Esophagus muscularis mucosa (tissue), 4 donors: ENCODE data around the gene TYMS. TPM values are rescaled to one million over a fixed set of nuclear protein-coding genes. Genes with fewer than 3 reads are reported as not detected.

Experiments used
- DNase-seq: peaks from one replicate; pipeline ENCODE4 v3.0.0-alpha.2; 2017; ENCODE audit errors: extremely low spot score
- H3K27ac ChIP-seq, 4 donors: fragments of 200-600 bp; sonication (generic); replicated peaks in 1 of 4; 1 replicate in 3 of 4; 2 replicates in 1 of 4; pipeline ENCODE4 v1.5.1; 2016 to 2019; ENCODE audit warnings: mild to moderate bottlenecking in 1 of 4
- H3K27me3 ChIP-seq, 4 donors: fragments of 200-600 bp; sonication (generic); one replicate each; pipeline versions ENCODE4 v1.5.1 to v1.6.0; 2016 to 2019
- H3K36me3 ChIP-seq, 4 donors: fragments of 200-600 bp; sonication (generic); one replicate each; pipeline ENCODE4 v1.5.1; 2016 to 2019
- H3K4me1 ChIP-seq, 4 donors: fragments of 200-600 bp; sonication (generic); one replicate each; pipeline ENCODE4 v1.5.1; 2016 to 2019
- H3K4me3 ChIP-seq, 4 donors: fragments of 200-600 bp; sonication (generic); 1 replicate in 2 of 4; 2 replicates in 2 of 4; pipeline ENCODE4 v1.5.1; 2016 to 2019; ENCODE audit warnings: mild to moderate bottlenecking in 4 of 4, moderate library complexity in 1 of 4
- H3K9me3 ChIP-seq, 4 donors: fragments of 200-600 bp; sonication (generic); 1 replicate in 3 of 4; 2 replicates in 1 of 4; pipeline ENCODE4 v1.5.1; 2016 to 2019
- CTCF ChIP-seq, 3 experiments: fragments of 200-600 bp in 2 of 3; fragments of 450-650 bp in 1 of 3; sonication (generic) in 2 of 3; IDR thresholded peaks; one replicate each; pipeline ENCODE4 v1.5.1; 2017 to 2019; ENCODE audit warnings: antibody characterized with exemption in 3 of 3, mild to moderate bottlenecking in 2 of 3, moderate library complexity in 1 of 3
- EP300 ChIP-seq: sonication (generic); formaldehyde crosslinking; IDR thresholded peaks from one replicate; pipeline ENCODE4 v1.6.1; 2017; ENCODE audit warnings: antibody characterized with exemption
- POLR2A ChIP-seq: fragments of 450-650 bp; IDR thresholded peaks from one replicate; pipeline ENCODE4 v1.6.1; 2017; ENCODE audit warnings: antibody characterized with exemption, moderate library complexity, mild to moderate bottlenecking, low read depth
- POLR2AphosphoS5 ChIP-seq, 2 donors: sonication (generic); formaldehyde crosslinking; IDR thresholded peaks; one replicate each; pipeline ENCODE4 v1.6.1; 2017; ENCODE audit warnings: antibody characterized with exemption in 2 of 2
- WGBS: methylation state at CpG from one replicate; pipeline ENCODE4 v1.1.5; 2018; 5-methylcytosine and 5-hydroxymethylcytosine counted together
- intact Hi-C: fragments of 100-400 bp; cut with DNase I; formaldehyde crosslinking; loops from one replicate; pipeline ENCODE4 v1.15.1; 2023
- total RNA-seq, 4 donors: library from RNA; depleted of rRNA; stranded (reverse); fragments of >200 nt; gene quantifications; one replicate each; pipeline versions ENCODE4 v1.1.0 to v1.2.1, GENCODE V29; 2016

TYMS gene
- total RNA-seq, 4 donors from 2014 or later = 0.42 to 3.8 (median 2.2) TPM

GRCh38 chr18:617970-618504, 39.4 kb upstream of the TYMS start:
- Histone ChIP-seq H3K27ac (no peak overlapping the region), H3K27me3 (no peaks in the 10 kb centered on the region), H3K4me1 (peaks cover 0 to 8% (median 3%) of the 10 kb centered on the region in 4 donors), H3K4me3 (no peak overlapping the region), H3K36me3 (no peaks in the 10 kb centered on the region), H3K9me3 (no peaks in the 10 kb centered on the region)
- 66% methylated on average over 13 of the region's 13 CpGs for WGBS
- intact Hi-C loops = no loop called here
- DNase-seq = no peak
- TF ChIP-seq EP300 (no peak), POLR2AphosphoS5 (IDR thresholded peaks at IDR 0.05) (no peak), POLR2A (no peak), CTCF (IDR thresholded peaks at IDR 0.05) (no peak)

GRCh38 chr18:618618-619017, 38.8 kb upstream of the TYMS start:
- H3K36me3 ChIP-seq = no peaks in the 10 kb centered on the region
- no peak for TF ChIP-seq POLR2A
- TF ChIP-seq POLR2AphosphoS5 (IDR thresholded peaks at IDR 0.05) = no peak
- intact Hi-C loops = no loop called here
- H3K27me3 ChIP-seq = no peaks in the 10 kb centered on the region
- peaks cover 0 to 8% (median 3%) of the 10 kb centered on the region in 4 donors for H3K4me1 ChIP-seq
- no peak overlapping the region for H3K4me3 ChIP-seq
- no peak overlapping the region for H3K27ac ChIP-seq
- 79% methylated on average over 5 of the region's 5 CpGs for WGBS
- H3K9me3 ChIP-seq = no peaks in the 10 kb centered on the region
- no peak for DNase-seq

- 42% methylated on average over 7 of the region's 7 CpGs for WGBS
- no peak overlapping the region for H3K27ac ChIP-seq
- no peaks in the 10 kb centered on the region for H3K9me3 ChIP-seq
- H3K4me3 ChIP-seq = no peak overlapping the region
- DNase-seq = no peak
- no peaks in the 10 kb centered on the region for H3K36me3 ChIP-seq
- no peaks in the 10 kb centered on the region for H3K27me3 ChIP-seq
- H3K4me1 ChIP-seq = peaks cover 0 to 12% (median 7%) of the 10 kb centered on the region in 4 donors
- no peak for TF ChIP-seq EP300
- no peak for TF ChIP-seq POLR2AphosphoS5 (IDR thresholded peaks at IDR 0.05)
- TF ChIP-seq CTCF (IDR thresholded peaks at IDR 0.05) = no peak
- TF ChIP-seq POLR2A = no peak
- intact Hi-C loops = loop anchor here (2.0 to 10.0 kb wide), 2 partner anchors 83 to 335 kb away; no protein-coding TSS in a partner anchor
Observed at GRCh38 chr18:621291-622043, 36.0 kb upstream of the TYMS start.

GRCh38 chr18:622289-622688, 35.2 kb upstream of the TYMS start:
- DNase-seq = no peak
- intact Hi-C loops = loop anchor here (10.0 kb wide), 1 partner anchor 83 kb away; no protein-coding TSS in a partner anchor
- H3K36me3 ChIP-seq = no peaks in the 10 kb centered on the region
- TF ChIP-seq POLR2A (no peak), EP300 (no peak), POLR2AphosphoS5 (IDR thresholded peaks at IDR 0.05) (no peak), CTCF (IDR thresholded peaks at IDR 0.05) (no peak)
- H3K27ac ChIP-seq = no peak overlapping the region
- H3K4me1 ChIP-seq = peaks cover 0 to 13% (median 7%) of the 10 kb centered on the region in 4 donors
- H3K9me3 ChIP-seq = no peaks in the 10 kb centered on the region
- WGBS = 86% methylated on average over 6 of the region's 6 CpGs
- H3K4me3 ChIP-seq = no peak overlapping the region
- H3K27me3 ChIP-seq = no peaks in the 10 kb centered on the region
